Mammary epithelial cell (primary cell): ENCODE results near the gene BCORL1.

Experiments
- EZH2 ChIP-seq: IDR thresholded peaks from 2 replicates; pipeline ENCODE4 v1.6.1; 2012; ENCODE audit warnings: low read length, inconsistent platforms, borderline replicate concordance
- TF ChIP-seq, protein P1 (sequence below), 2 donors: IDR thresholded peaks in 1 of 2; conservative IDR thresholded peaks in 1 of 2; 2 replicates each; pipeline ENCODE4 v1.5.1; 2011 to 2012; ENCODE audit warnings: inconsistent platforms in 2 of 2, low read length in 2 of 2, mild to moderate bottlenecking in 2 of 2, control low read depth in 1 of 2, low read depth in 1 of 2; ENCODE audit not compliant: insufficient read depth in 1 of 2; ENCODE audit errors: extremely low read depth in 1 of 2

DNA sequence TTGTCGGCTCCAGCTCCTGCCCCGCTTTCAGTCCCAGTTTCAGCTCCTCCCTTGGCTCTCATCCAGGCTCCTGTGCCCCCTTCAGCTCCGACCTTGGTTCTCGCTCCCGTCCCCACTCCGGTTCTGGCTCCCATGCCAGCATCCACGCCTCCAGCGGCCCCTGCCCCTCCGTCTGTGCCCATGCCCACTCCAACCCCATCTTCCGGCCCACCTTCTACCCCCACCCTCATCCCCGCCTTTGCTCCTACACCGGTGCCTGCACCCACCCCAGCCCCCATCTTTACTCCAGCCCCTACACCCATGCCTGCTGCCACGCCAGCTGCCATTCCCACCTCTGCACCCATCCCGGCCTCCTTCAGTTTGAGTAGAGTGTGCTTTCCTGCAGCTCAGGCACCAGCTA, 31.2 kb downstream of the BCORL1 start:
- TF ChIP-seq, protein P1, sequence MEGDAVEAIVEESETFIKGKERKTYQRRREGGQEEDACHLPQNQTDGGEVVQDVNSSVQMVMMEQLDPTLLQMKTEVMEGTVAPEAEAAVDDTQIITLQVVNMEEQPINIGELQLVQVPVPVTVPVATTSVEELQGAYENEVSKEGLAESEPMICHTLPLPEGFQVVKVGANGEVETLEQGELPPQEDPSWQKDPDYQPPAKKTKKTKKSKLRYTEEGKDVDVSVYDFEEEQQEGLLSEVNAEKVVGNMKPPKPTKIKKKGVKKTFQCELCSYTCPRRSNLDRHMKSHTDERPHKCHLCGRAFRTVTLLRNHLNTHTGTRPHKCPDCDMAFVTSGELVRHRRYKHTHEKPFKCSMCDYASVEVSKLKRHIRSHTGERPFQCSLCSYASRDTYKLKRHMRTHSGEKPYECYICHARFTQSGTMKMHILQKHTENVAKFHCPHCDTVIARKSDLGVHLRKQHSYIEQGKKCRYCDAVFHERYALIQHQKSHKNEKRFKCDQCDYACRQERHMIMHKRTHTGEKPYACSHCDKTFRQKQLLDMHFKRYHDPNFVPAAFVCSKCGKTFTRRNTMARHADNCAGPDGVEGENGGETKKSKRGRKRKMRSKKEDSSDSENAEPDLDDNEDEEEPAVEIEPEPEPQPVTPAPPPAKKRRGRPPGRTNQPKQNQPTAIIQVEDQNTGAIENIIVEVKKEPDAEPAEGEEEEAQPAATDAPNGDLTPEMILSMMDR (conservative IDR thresholded peaks at IDR 0.05 in 1 of 2, IDR thresholded peaks at IDR 0.05 in 1 of 2; ENCODE audit: extremely low read depth in 1 of 2, insufficient read depth in 1 of 2, low read depth in 1 of 2, low read length in 2 of 2), result no peak
- no peak for TF ChIP-seq EZH2
